Measurements from ENCODE around the gene FAM120A. TPM values are rescaled to one million over a fixed set of nuclear protein-coding genes. Genes with fewer than 3 reads are reported as not detected.

The FAM120A gene
- total RNA-seq, 1 experiment from 2014 or later, result 43.2 TPM

DNA sequence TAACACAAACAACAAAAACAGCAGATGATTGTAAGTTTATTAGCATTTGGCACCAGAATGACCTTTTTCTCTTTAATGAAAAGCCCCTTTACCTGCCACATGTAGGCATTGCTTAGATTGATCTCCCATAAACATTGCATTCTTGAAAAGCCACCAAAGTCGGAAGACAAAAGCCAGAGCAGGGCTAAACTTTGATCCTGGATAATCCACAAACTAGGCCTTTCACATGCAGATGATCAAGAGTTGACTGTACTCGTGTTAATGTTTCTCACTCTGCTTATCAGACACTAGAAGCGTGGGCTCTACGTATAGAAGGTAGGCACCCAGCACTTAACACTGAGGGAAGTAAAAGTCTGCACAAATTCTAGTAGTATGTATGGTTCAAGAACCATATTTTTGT lies 103.9 kb downstream of the FAM120A start:
- no peak overlapping the region for H3K27ac Mint-ChIP-seq (ENCODE audit: unreplicated experiment)
- no peaks in the 10 kb centered on the region for H3K27me3 Mint-ChIP-seq (ENCODE audit: insufficient read depth, unreplicated experiment)
- no peaks in the 10 kb centered on the region for H3K4me1 ChIP-seq
- H3K27me3 ChIP-seq (replicated peaks; ENCODE audit: control insufficient read depth, insufficient read depth, low read length), result no peaks in the 10 kb centered on the region
- H3K4me3 Mint-ChIP-seq (ENCODE audit: unreplicated experiment), result no peak overlapping the region
- H3K36me3 Mint-ChIP-seq (ENCODE audit: insufficient read depth, unreplicated experiment), result peaks cover 26% of the 10 kb centered on the region
- intact Hi-C loops (cut with micrococcal nuclease; ENCODE audit: unreplicated experiment), result no loop called here
- no peak for DNase-seq
- no peaks in the 10 kb centered on the region for H3K4me1 Mint-ChIP-seq (ENCODE audit: low read depth, unreplicated experiment)
- TF ChIP-seq, protein P1, sequence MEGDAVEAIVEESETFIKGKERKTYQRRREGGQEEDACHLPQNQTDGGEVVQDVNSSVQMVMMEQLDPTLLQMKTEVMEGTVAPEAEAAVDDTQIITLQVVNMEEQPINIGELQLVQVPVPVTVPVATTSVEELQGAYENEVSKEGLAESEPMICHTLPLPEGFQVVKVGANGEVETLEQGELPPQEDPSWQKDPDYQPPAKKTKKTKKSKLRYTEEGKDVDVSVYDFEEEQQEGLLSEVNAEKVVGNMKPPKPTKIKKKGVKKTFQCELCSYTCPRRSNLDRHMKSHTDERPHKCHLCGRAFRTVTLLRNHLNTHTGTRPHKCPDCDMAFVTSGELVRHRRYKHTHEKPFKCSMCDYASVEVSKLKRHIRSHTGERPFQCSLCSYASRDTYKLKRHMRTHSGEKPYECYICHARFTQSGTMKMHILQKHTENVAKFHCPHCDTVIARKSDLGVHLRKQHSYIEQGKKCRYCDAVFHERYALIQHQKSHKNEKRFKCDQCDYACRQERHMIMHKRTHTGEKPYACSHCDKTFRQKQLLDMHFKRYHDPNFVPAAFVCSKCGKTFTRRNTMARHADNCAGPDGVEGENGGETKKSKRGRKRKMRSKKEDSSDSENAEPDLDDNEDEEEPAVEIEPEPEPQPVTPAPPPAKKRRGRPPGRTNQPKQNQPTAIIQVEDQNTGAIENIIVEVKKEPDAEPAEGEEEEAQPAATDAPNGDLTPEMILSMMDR (IDR thresholded peaks at IDR 0.05; ENCODE audit: insufficient read depth in 1 of 2, low read depth in 1 of 2, low read length in 1 of 2, severe bottlenecking in 1 of 2, unreplicated experiment in 1 of 2), result no peak
- CTCF ChIA-PET, result no interaction called here
- no peaks in the 10 kb centered on the region for H3K9me3 ChIP-seq
- POLR2A ChIA-PET, result no interaction called here
- H3K36me3 ChIP-seq (ENCODE audit: control insufficient read depth, insufficient read depth, low read length), result no peaks in the 10 kb centered on the region; the same call in 1 of the 2 replicates
- no TSS peak for BruUV-seq (replicated peaks)
- no peak overlapping the region for H3K4me3 ChIP-seq (ENCODE audit: low read depth, low read length)
- no peaks in the 10 kb centered on the region for H3K9me3 Mint-ChIP-seq (ENCODE audit: unreplicated experiment)

DNA sequence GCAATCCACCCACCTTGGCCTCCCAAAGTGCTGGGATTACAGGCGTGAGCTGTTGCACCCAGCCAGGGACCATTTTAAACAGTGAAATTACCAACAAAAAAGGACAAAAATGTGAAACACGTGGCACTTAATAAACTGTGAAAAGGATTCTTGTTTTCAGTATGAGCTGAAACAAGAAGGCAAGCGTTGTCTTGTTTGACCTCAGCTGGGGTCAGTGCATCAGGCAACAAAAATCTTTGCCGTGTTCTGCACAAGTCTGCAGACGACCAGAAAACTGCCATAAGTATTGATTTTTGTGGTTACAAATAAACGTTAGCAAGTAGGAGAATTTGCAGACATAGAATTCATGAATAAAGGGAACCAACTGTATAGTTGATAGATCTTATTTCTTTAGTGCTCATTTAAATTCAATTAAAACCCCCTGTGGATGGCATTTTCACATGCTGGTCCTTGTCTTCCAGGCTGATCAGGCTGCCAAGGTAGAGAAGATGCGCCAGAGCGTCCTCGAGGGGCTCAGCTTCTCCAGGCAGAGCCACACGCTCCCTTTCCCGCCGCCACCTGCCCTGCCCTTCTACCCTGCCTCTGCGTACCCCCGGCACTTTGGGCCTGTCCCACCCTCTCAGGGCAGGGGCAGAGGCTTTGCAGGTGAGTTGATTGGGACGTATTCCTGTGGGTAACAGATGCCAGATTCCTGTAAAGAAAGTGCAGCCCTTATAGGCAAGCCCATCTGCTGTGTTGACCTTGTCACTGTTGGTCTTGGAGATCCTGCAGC lies 106.1 kb downstream of the FAM120A start:
- Mint-ChIP-seq H3K27ac (ENCODE audit: unreplicated experiment) (no peak overlapping the region), H3K4me1 (ENCODE audit: low read depth, unreplicated experiment) (no peaks in the 10 kb centered on the region), H3K27me3 (ENCODE audit: insufficient read depth, unreplicated experiment) (no peaks in the 10 kb centered on the region), H3K36me3 (ENCODE audit: insufficient read depth, unreplicated experiment) (peaks cover 27% of the 10 kb centered on the region), H3K4me3 (ENCODE audit: unreplicated experiment) (no peak overlapping the region), H3K9me3 (ENCODE audit: unreplicated experiment) (no peaks in the 10 kb centered on the region)
- no peak overlapping the region for H3K4me3 ChIP-seq (ENCODE audit: low read depth, low read length)
- POLR2A ChIA-PET, result no interaction called here
- BruUV-seq (replicated peaks), result no TSS peak
- intact Hi-C loops (cut with micrococcal nuclease; ENCODE audit: unreplicated experiment), result no loop called here
- no peaks in the 10 kb centered on the region for H3K27me3 ChIP-seq (replicated peaks; ENCODE audit: control insufficient read depth, insufficient read depth, low read length)
- DNase-seq, result no peak
- TF ChIP-seq, protein P1 (IDR thresholded peaks at IDR 0.05; ENCODE audit: insufficient read depth in 1 of 2, low read depth in 1 of 2, low read length in 1 of 2, severe bottlenecking in 1 of 2, unreplicated experiment in 1 of 2), result no peak
- H3K4me1 ChIP-seq, result no peaks in the 10 kb centered on the region
- H3K9me3 ChIP-seq, result no peaks in the 10 kb centered on the region
- CTCF ChIA-PET, result no interaction called here
- peaks cover 1% of the 10 kb centered on the region; the same call in 1 of the 2 replicates for H3K36me3 ChIP-seq (ENCODE audit: control insufficient read depth, insufficient read depth, low read length)

DNA sequence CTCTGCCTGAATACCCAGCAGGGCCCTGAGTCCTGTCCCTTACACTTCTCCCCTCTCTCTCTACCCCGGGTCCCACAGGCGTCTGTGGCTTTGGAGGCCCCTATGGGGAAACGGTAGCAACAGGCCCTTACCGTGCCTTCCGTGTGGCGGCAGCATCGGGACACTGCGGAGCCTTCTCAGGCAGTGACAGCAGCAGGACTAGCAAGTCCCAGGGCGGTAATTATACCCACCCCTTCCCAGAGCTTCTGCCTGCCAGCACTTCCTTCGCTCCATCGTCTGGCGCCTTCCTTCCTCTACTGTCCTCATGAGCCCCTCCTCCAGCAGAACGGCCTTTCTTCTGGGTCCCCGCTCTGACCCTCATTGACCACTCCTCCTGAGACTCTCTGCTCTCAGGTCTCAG lies 107.0 kb downstream of the FAM120A start:
- Mint-ChIP-seq H3K36me3 (ENCODE audit: insufficient read depth, unreplicated experiment) (peaks cover 31% of the 10 kb centered on the region), H3K4me1 (ENCODE audit: low read depth, unreplicated experiment) (no peaks in the 10 kb centered on the region), H3K27ac (ENCODE audit: unreplicated experiment) (no peak overlapping the region), H3K4me3 (ENCODE audit: unreplicated experiment) (no peak overlapping the region), H3K9me3 (ENCODE audit: unreplicated experiment) (no peaks in the 10 kb centered on the region), H3K27me3 (ENCODE audit: insufficient read depth, unreplicated experiment) (no peaks in the 10 kb centered on the region)
- ChIA-PET CTCF (no interaction called here), POLR2A (no interaction called here)
- Histone ChIP-seq H3K9me3 (no peaks in the 10 kb centered on the region), H3K4me1 (no peaks in the 10 kb centered on the region), H3K27me3 (replicated peaks; ENCODE audit: control insufficient read depth, insufficient read depth, low read length) (no peaks in the 10 kb centered on the region), H3K4me3 (ENCODE audit: low read depth, low read length) (no peak overlapping the region), H3K36me3 (ENCODE audit: control insufficient read depth, insufficient read depth, low read length) (peaks cover 1% of the 10 kb centered on the region; the same call in 1 of the 2 replicates)
- intact Hi-C loops (cut with micrococcal nuclease; ENCODE audit: unreplicated experiment), result no loop called here
- no peak for DNase-seq
- TF ChIP-seq, protein P1 (IDR thresholded peaks at IDR 0.05; ENCODE audit: insufficient read depth in 1 of 2, low read depth in 1 of 2, low read length in 1 of 2, severe bottlenecking in 1 of 2, unreplicated experiment in 1 of 2), result no peak
- no TSS peak for BruUV-seq (replicated peaks)
